ENCODE data around the gene CTRB1.
"Not testable (repeated sequence)": the region's sequence is repeated elsewhere in the genome, so short reads cannot be mapped to it uniquely, and the experiment has no call there.

The CTRB1 gene

GRCh38 chr16:75254359-75254837 lies 35.6 kb downstream of the CTRB1 start:
- no peak for DNase-seq (ENCODE audit: low spot score)

GRCh38 chr16:75256059-75256571 lies 37.3 kb downstream of the CTRB1 start:
- no peak for DNase-seq (ENCODE audit: low spot score)

GRCh38 chr16:75256696-75257343 lies 38.0 kb downstream of the CTRB1 start:
- peak; percentile 52 for DNase-seq (ENCODE audit: low spot score)

- DNase-seq (ENCODE audit: low spot score), result no peak
Measured at GRCh38 chr16:75257886-75258806, 39.4 kb downstream of the CTRB1 start.

GRCh38 chr16:75258807-75259141 lies 40.0 kb downstream of the CTRB1 start:
- DNase-seq (ENCODE audit: low spot score), result no peak

- no peak for DNase-seq (ENCODE audit: low spot score)
Measured at GRCh38 chr16:75260851-75261589, 42.2 kb downstream of the CTRB1 start.

GRCh38 chr16:75261590-75262078 lies 42.8 kb downstream of the CTRB1 start:
- DNase-seq (ENCODE audit: low spot score), result no peak

GRCh38 chr16:75262104-75262799 lies 43.5 kb downstream of the CTRB1 start:
- no peak for DNase-seq (ENCODE audit: low spot score)

GRCh38 chr16:75262800-75263127 lies 44.0 kb downstream of the CTRB1 start:
- DNase-seq (ENCODE audit: low spot score), result no peak

- no peak for DNase-seq (ENCODE audit: low spot score)
Measured at GRCh38 chr16:75263291-75263962, 44.6 kb downstream of the CTRB1 start.

GRCh38 chr16:75263963-75264445 lies 45.2 kb downstream of the CTRB1 start:
- DNase-seq (ENCODE audit: low spot score), result no peak

- no peak for DNase-seq (ENCODE audit: low spot score)
Measured at GRCh38 chr16:75264457-75264998, 45.7 kb downstream of the CTRB1 start.

- DNase-seq (ENCODE audit: low spot score), result no peak
Measured at GRCh38 chr16:75264999-75265910, 46.5 kb downstream of the CTRB1 start.

GRCh38 chr16:75265911-75266701 lies 47.3 kb downstream of the CTRB1 start:
- peak; percentile 89 for DNase-seq (ENCODE audit: low spot score)

- DNase-seq (ENCODE audit: low spot score), result no peak
Measured at GRCh38 chr16:75266738-75267630, 48.2 kb downstream of the CTRB1 start.

GRCh38 chr16:75267631-75268264 lies 49.0 kb downstream of the CTRB1 start:
- DNase-seq (ENCODE audit: low spot score), result no peak

- not testable (repeated sequence) for DNase-seq (ENCODE audit: low spot score)
Measured at GRCh38 chr16:75269358-75269757, 50.6 kb downstream of the CTRB1 start.

All from SK-N-DZ (cell line).